HepG2 (cell line): Measurements from ENCODE around the gene EP300. TPM values are rescaled to one million over a fixed set of nuclear protein-coding genes. Genes with fewer than 3 reads are reported as not detected.

Source experiments
- FOXA1 ChIP-seq, 2 experiments: fragments of 450-650 bp in 1 of 2; sonication (generic) in 1 of 2; formaldehyde crosslinking in 1 of 2; IDR thresholded peaks; 2 replicates each; pipeline versions ENCODE4 v1.4.0 to v1.6.1; 2016 to 2020; ENCODE audit warnings: missing genetic modification reagents in 1 of 2
- KDM6A ChIP-seq: IDR thresholded peaks from 2 replicates; pipeline ENCODE4 v1.6.1; 2016; ENCODE audit warnings: low read depth
- MTA1 ChIP-seq: sonication (generic); formaldehyde crosslinking; IDR thresholded peaks from 2 replicates; pipeline ENCODE4 v1.4.0; 2020; ENCODE audit warnings: missing genetic modification reagents, mild to moderate bottlenecking, borderline replicate concordance
- MYNN ChIP-seq: sonication (generic); formaldehyde crosslinking; IDR thresholded peaks from 2 replicates; pipeline ENCODE4 v1.4.0; 2020; ENCODE audit warnings: mild to moderate bottlenecking, low read depth, missing genetic modification reagents
- NCOR1 ChIP-seq: fragments of 200-600 bp; sonication (generic); IDR thresholded peaks from 2 replicates; pipeline ENCODE4 v1.7.0; 2017; ENCODE audit warnings: antibody characterized with exemption, low read length, borderline replicate concordance
- NR2C2 ChIP-seq: sonication (generic); formaldehyde crosslinking; IDR thresholded peaks from 2 replicates; pipeline ENCODE4 v1.4.0; 2020; ENCODE audit warnings: missing genetic modification reagents, mild to moderate bottlenecking, moderate library complexity, borderline replicate concordance
- RARA ChIP-seq: IDR thresholded peaks from 2 replicates; pipeline ENCODE4 v1.6.1; 2016; ENCODE audit warnings: missing genetic modification reagents, missing compliant biosample characterization
- RFXANK ChIP-seq: IDR thresholded peaks from 2 replicates; pipeline ENCODE4 v1.6.1; 2016
- SAP130 ChIP-seq: IDR thresholded peaks from 2 replicates; pipeline ENCODE4 v1.6.1; 2016; ENCODE audit warnings: low read depth
- SKI ChIP-seq: fragments of 450-650 bp; IDR thresholded peaks from one replicate; pipeline ENCODE4 v1.6.1; 2018; ENCODE audit warnings: mild to moderate bottlenecking; ENCODE audit not compliant: partially characterized antibody
- TBL1XR1 ChIP-seq: fragments of 150-350 bp; IDR thresholded peaks from 2 replicates; pipeline ENCODE4 v1.6.1; 2014; ENCODE audit warnings: borderline replicate concordance, low read length; ENCODE audit not compliant: partially characterized antibody
- ZBTB38 ChIP-seq: sonication (generic); formaldehyde crosslinking; IDR thresholded peaks from 2 replicates; pipeline ENCODE4 v1.5.1; 2020; ENCODE audit warnings: mild to moderate bottlenecking, missing genetic modification reagents
- ZFY ChIP-seq: sonication (generic); formaldehyde crosslinking; IDR thresholded peaks from 2 replicates; pipeline ENCODE4 v1.4.0; 2020; ENCODE audit warnings: missing genetic modification reagents
- ZNF713 ChIP-seq: sonication (generic); formaldehyde crosslinking; IDR thresholded peaks from 2 replicates; pipeline ENCODE4 v1.4.0; 2020; ENCODE audit warnings: mild to moderate bottlenecking, missing genetic modification reagents
- polyA plus RNA-seq, 8 experiments: library from polyadenylated mRNA; depleted of rRNA in 3 of 8; stranded (reverse) in 7 of 8; unstranded in 1 of 8; fragments of >200 nt; fragmentation: Illumina TruSeq in 4 of 8; extraction: Trizol in 4 of 8; gene quantifications; 2 replicates each; pipeline versions ENCODE4 v1.2.1 to v1.2.3, GENCODE V29; 2011 to 2016; ENCODE audit warnings: low read depth in 4 of 8, missing spikeins in 1 of 8, mixed read lengths in 1 of 8; ENCODE audit not compliant: insufficient read depth in 1 of 8
- total RNA-seq, 5 experiments: library from RNA; depleted of rRNA; stranded (reverse); fragments of >200 nt; fragmentation: Illumina TruSeq; extraction: Trizol; gene quantifications; 2 replicates each; pipeline ENCODE4 v1.2.3, GENCODE V29; 2016; ENCODE audit warnings: low read depth in 1 of 5
- TF ChIP-seq, protein P1 (sequence below): sonication (generic); formaldehyde crosslinking; IDR thresholded peaks from 2 replicates; pipeline ENCODE4 v1.4.0; 2020; ENCODE audit warnings: missing genetic modification reagents
- TF ChIP-seq, protein P2 (sequence below): IDR thresholded peaks from 2 replicates; pipeline ENCODE4 v1.6.1; 2012; ENCODE audit warnings: inconsistent platforms
- TF ChIP-seq, protein P3 (sequence below): sonication (generic); formaldehyde crosslinking; IDR thresholded peaks from 2 replicates; pipeline ENCODE4 v1.5.0; 2020; ENCODE audit warnings: missing genetic modification reagents
- TF ChIP-seq, protein P4 (sequence below): sonication (generic); formaldehyde crosslinking; IDR thresholded peaks from 2 replicates; pipeline ENCODE4 v1.5.0; 2020; ENCODE audit warnings: missing genetic modification reagents, mild to moderate bottlenecking, borderline replicate concordance
- TF ChIP-seq, protein P5 (sequence below): sonication (generic); formaldehyde crosslinking; IDR thresholded peaks from 2 replicates; pipeline ENCODE4 v1.4.0; 2020; ENCODE audit warnings: missing genetic modification reagents
- TF ChIP-seq, protein P6 (sequence below): IDR thresholded peaks from 2 replicates; pipeline ENCODE4 v1.6.1; 2016; ENCODE audit warnings: mild to moderate bottlenecking

Gene EP300
- total and polyA plus RNA-seq, 2 of the 13 experiments (the other 11 are each of a cell fraction or from before 2014, with no cell fraction given), result 13.6 to 14.9 TPM

DNA sequence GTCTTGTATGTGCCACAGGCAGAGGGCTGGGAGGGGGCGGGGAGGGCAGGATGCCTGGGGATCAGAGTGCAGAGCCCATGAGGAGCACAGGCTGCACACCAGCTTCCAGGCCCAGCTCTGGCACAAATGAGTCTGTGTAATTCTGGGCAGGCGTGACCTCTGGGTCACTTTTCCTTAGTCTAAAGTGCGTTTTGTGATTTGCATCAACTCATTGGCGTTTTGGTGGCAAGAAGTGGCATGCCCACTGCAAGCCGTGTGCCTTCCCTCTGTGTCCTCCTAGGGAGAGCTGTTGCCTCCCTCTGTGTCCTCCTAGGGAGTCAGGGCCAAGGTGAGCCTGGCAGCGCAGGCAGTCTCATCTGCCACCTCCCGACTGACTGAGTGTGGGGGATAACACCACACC lies 131.1 kb downstream of the EP300 start (continued):
- peak; percentile 24 for TF ChIP-seq TBL1XR1
- TF ChIP-seq, protein P1, sequence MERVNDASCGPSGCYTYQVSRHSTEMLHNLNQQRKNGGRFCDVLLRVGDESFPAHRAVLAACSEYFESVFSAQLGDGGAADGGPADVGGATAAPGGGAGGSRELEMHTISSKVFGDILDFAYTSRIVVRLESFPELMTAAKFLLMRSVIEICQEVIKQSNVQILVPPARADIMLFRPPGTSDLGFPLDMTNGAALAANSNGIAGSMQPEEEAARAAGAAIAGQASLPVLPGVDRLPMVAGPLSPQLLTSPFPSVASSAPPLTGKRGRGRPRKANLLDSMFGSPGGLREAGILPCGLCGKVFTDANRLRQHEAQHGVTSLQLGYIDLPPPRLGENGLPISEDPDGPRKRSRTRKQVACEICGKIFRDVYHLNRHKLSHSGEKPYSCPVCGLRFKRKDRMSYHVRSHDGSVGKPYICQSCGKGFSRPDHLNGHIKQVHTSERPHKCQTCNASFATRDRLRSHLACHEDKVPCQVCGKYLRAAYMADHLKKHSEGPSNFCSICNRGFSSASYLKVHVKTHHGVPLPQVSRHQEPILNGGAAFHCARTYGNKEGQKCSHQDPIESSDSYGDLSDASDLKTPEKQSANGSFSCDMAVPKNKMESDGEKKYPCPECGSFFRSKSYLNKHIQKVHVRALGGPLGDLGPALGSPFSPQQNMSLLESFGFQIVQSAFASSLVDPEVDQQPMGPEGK (CRISPR knock-in tag), result peak; percentile 39; the same call in 1 of the 2 replicates
- peak; percentile 21 for TF ChIP-seq SKI
- TF ChIP-seq ZFY, result peak; percentile 50; the same call in 1 of the 2 replicates
- TF ChIP-seq MYNN (CRISPR knock-in tag), result no peak
- TF ChIP-seq, protein P2, sequence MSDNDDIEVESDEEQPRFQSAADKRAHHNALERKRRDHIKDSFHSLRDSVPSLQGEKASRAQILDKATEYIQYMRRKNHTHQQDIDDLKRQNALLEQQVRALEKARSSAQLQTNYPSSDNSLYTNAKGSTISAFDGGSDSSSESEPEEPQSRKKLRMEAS, result peak; percentile 40
- peak; percentile 58 for TF ChIP-seq RARA (CRISPR knock-in tag)
- peak; percentile 26; the same call in 1 of the 2 replicates for TF ChIP-seq SAP130 (CRISPR knock-in tag)
- TF ChIP-seq, protein P3, sequence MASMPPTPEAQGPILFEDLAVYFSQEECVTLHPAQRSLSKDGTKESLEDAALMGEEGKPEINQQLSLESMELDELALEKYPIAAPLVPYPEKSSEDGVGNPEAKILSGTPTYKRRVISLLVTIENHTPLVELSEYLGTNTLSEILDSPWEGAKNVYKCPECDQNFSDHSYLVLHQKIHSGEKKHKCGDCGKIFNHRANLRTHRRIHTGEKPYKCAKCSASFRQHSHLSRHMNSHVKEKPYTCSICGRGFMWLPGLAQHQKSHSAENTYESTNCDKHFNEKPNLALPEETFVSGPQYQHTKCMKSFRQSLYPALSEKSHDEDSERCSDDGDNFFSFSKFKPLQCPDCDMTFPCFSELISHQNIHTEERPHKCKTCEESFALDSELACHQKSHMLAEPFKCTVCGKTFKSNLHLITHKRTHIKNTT (CRISPR knock-in tag), result no peak
- TF ChIP-seq, protein P4, sequence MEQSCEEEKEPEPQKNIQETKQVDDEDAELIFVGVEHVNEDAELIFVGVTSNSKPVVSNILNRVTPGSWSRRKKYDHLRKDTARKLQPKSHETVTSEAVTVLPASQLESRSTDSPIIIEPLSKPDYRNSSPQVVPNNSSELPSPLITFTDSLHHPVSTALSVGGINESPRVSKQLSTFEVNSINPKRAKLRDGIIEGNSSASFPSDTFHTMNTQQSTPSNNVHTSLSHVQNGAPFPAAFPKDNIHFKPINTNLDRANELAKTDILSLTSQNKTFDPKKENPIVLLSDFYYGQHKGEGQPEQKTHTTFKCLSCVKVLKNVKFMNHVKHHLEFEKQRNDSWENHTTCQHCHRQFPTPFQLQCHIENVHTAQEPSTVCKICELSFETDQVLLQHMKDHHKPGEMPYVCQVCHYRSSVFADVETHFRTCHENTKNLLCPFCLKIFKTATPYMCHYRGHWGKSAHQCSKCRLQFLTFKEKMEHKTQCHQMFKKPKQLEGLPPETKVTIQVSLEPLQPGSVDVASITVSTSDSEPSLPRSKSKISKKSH (CRISPR knock-in tag), result peak; percentile 67; the same call in 1 of the 2 replicates
- TF ChIP-seq, protein P5, sequence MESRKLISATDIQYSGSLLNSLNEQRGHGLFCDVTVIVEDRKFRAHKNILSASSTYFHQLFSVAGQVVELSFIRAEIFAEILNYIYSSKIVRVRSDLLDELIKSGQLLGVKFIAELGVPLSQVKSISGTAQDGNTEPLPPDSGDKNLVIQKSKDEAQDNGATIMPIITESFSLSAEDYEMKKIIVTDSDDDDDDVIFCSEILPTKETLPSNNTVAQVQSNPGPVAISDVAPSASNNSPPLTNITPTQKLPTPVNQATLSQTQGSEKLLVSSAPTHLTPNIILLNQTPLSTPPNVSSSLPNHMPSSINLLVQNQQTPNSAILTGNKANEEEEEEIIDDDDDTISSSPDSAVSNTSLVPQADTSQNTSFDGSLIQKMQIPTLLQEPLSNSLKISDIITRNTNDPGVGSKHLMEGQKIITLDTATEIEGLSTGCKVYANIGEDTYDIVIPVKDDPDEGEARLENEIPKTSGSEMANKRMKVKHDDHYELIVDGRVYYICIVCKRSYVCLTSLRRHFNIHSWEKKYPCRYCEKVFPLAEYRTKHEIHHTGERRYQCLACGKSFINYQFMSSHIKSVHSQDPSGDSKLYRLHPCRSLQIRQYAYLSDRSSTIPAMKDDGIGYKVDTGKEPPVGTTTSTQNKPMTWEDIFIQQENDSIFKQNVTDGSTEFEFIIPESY, result 0 out of 2 replicates have a peak, but pooled peaks have one; percentile 15
- no peak for TF ChIP-seq ZNF713 (CRISPR knock-in tag)
- TF ChIP-seq MTA1, result 0 out of 2 replicates have a peak, but pooled peaks have one; percentile 30
- TF ChIP-seq FOXA1 (IDR thresholded peaks at IDR 0.05), result no peak
- TF ChIP-seq FOXA1 (CRISPR knock-in tag; IDR thresholded peaks at IDR 0.05), result no peak
- TF ChIP-seq KDM6A (CRISPR knock-in tag), result peak; percentile 36; the same call in 1 of the 2 replicates
- TF ChIP-seq ZBTB38 (CRISPR knock-in tag), result peak; percentile 56; the same call in 1 of the 2 replicates
- TF ChIP-seq NR2C2, result 0 out of 2 replicates have a peak, but pooled peaks have one; percentile 32
- TF ChIP-seq RFXANK (CRISPR knock-in tag), result no peak
- TF ChIP-seq, protein P6, sequence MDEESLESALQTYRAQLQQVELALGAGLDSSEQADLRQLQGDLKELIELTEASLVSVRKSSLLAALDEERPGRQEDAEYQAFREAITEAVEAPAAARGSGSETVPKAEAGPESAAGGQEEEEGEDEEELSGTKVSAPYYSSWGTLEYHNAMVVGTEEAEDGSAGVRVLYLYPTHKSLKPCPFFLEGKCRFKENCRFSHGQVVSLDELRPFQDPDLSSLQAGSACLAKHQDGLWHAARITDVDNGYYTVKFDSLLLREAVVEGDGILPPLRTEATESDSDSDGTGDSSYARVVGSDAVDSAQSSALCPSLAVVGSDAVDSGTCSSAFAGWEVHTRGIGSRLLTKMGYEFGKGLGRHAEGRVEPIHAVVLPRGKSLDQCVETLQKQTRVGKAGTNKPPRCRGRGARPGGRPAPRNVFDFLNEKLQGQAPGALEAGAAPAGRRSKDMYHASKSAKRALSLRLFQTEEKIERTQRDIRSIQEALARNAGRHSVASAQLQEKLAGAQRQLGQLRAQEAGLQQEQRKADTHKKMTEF (CRISPR knock-in tag), result 0 out of 2 replicates have a peak, but pooled peaks have one; percentile 33
- peak; percentile 35; the same call in 1 of the 2 replicates for TF ChIP-seq NCOR1
